Measurements from ENCODE around the gene ARHGEF17.

DNA sequence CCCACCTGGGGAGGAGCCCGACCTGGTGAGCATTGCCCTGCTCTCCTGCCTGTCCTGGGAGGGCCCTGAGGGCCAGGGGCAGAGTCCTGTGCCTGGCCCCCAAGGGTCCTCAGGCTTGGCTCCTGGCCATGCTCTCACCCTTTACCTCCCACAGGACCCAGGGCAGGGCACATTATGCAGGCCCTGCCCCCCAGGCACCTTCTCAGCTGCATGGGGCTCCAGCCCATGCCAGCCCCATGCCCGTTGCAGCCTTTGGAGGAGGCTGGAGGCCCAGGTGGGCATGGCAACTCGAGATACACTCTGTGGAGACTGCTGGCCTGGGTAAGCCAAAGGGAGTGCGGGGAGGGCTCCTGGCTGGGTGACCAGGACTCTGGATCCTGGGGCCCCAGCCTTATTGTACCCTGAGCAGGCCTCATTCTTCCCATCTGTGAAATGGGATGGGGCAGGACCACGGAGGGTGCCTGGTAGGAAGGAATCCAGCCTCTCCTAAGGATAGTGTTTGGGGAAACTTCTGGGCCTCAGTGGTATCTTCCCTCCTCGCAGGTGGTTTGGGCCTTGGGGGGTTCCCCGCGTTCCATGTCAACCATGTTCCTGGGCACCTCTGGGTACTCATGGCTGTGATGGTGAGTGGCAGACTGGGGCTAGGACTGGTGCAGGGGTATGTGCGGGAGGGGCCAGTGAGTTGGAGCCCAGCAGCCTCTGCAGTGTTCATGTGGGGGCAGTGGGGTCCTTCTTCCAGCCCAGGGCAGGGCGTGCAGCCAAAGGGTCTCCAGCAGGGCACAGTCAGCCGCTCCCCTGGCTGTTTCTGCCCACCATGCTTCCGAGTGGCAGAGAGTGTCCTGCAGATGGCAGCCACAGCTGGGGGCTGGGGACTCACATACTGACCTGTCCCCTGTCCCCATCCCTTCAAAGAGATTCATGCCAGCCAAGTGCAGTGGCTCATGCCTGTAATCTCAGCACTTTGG, 82.8 kb downstream of the ARHGEF17 start:
- TF ChIP-seq, protein P1, sequence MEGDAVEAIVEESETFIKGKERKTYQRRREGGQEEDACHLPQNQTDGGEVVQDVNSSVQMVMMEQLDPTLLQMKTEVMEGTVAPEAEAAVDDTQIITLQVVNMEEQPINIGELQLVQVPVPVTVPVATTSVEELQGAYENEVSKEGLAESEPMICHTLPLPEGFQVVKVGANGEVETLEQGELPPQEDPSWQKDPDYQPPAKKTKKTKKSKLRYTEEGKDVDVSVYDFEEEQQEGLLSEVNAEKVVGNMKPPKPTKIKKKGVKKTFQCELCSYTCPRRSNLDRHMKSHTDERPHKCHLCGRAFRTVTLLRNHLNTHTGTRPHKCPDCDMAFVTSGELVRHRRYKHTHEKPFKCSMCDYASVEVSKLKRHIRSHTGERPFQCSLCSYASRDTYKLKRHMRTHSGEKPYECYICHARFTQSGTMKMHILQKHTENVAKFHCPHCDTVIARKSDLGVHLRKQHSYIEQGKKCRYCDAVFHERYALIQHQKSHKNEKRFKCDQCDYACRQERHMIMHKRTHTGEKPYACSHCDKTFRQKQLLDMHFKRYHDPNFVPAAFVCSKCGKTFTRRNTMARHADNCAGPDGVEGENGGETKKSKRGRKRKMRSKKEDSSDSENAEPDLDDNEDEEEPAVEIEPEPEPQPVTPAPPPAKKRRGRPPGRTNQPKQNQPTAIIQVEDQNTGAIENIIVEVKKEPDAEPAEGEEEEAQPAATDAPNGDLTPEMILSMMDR (IDR thresholded peaks at IDR 0.05): no peak
- no peak for TF ChIP-seq POLR2A (IDR thresholded peaks at IDR 0.05)

Data from thyroid gland (tissue), 4 donors.